Endothelial cell of umbilical vein (primary cell): Measurements from ENCODE around the gene UPK3A. TPM values are rescaled to one million over a fixed set of nuclear protein-coding genes. Genes with fewer than 3 reads are reported as not detected.

Experiments used
- BruUV-seq: library from RNA; stranded (reverse); fragments of 400-500 nt; replicated peaks from 2 replicates; lab custom pipeline; 2021; lab: Mats Ljungman, UMichigan
- CTCF ChIA-PET: fragments of 300-600, 350-600 bp; sonication (Branson Sonifier 250); formaldehyde crosslinking; loops from one replicate; lab custom pipeline; 2021; ENCODE audit warnings: antibody characterized with exemption, inconsistent platforms; lab: Charles Lee
- POLR2A ChIA-PET: fragments of 300-600, 350-600 bp; sonication (Branson Sonifier 250); formaldehyde crosslinking; loops from one replicate; lab custom pipeline; 2021; ENCODE audit warnings: antibody characterized with exemption, inconsistent platforms; lab: Charles Lee
- DNase-seq: peaks from one replicate; pipeline ENCODE4 v3.0.0-alpha.2; 2011; ENCODE audit warnings: low read depth, low spot score
- FAIRE-seq: peaks from 2 replicates; lab custom pipeline; 2011; peaks lifted over from hg19 to GRCh38; lab: Jason Lieb, UNC
- H2AFZ ChIP-seq: 2 replicates; pipeline ENCODE4 v1.6.0; 2012; ENCODE audit warnings: low read depth, low read length, control low read depth, inconsistent platforms
- H3K27ac ChIP-seq: 2 replicates; pipeline ENCODE4 v1.5.1; 2011; ENCODE audit warnings: low read depth, mild to moderate bottlenecking, control low read depth, low read length, moderate library complexity; ENCODE audit not compliant: insufficient read depth
- H3K27me3 ChIP-seq, 2 experiments: 2 replicates each; pipeline versions ENCODE4 v1.6.0 to v1.6.1; 2011; ENCODE audit warnings: low read length in 2 of 2, mixed read lengths in 1 of 2; ENCODE audit not compliant: control insufficient read depth in 2 of 2, insufficient read depth in 2 of 2
- H3K36me3 ChIP-seq, 2 experiments: 2 replicates in 1 of 2; 3 replicates in 1 of 2; pipeline ENCODE4 v1.5.1; 2011; ENCODE audit warnings: low read length in 2 of 2, mild to moderate bottlenecking in 1 of 2, moderate library complexity in 1 of 2; ENCODE audit not compliant: control insufficient read depth in 2 of 2, insufficient read depth in 2 of 2; ENCODE audit errors: extremely low read depth in 1 of 2
- H3K4me1 ChIP-seq: 3 replicates; pipeline ENCODE4 v1.5.1; 2011; ENCODE audit warnings: mild to moderate bottlenecking, low read length; ENCODE audit not compliant: control insufficient read depth, insufficient read depth; ENCODE audit errors: extremely low read depth
- H3K4me2 ChIP-seq: 2 replicates; pipeline ENCODE4 v1.6.1; 2011; ENCODE audit warnings: low read length, control low read depth, mixed read lengths; ENCODE audit not compliant: insufficient read depth
- H3K4me3 ChIP-seq, 3 experiments: fragments of 200-600 bp in 1 of 3; sonication (generic), shearing (Covaris generic) in 1 of 3; replicated peaks in 1 of 3; 2 replicates each; pipeline ENCODE4 v1.5.1; 2011 to 2016; ENCODE audit warnings: control low read depth in 3 of 3, low read length in 3 of 3, mild to moderate bottlenecking in 2 of 3, inconsistent platforms in 1 of 3, low read depth in 1 of 3, moderate library complexity in 1 of 3; ENCODE audit not compliant: insufficient read depth in 1 of 3
- H3K79me2 ChIP-seq: 2 replicates; pipeline ENCODE4 v1.6.0; 2012; ENCODE audit warnings: low read length, inconsistent platforms; ENCODE audit not compliant: control insufficient read depth, insufficient read depth
- H3K9ac ChIP-seq: replicated peaks from 2 replicates; pipeline ENCODE3; 2011; ENCODE audit warnings: low read length, control low read depth; ENCODE audit not compliant: insufficient read depth; ENCODE audit errors: extremely low read depth
- H3K9me1 ChIP-seq: replicated peaks from 3 replicates; pipeline ENCODE4 v1.6.0; 2011; ENCODE audit warnings: mild to moderate bottlenecking, low read length; ENCODE audit not compliant: control insufficient read depth, insufficient read depth; ENCODE audit errors: extremely low read depth
- H3K9me3 ChIP-seq: replicated peaks from 2 replicates; pipeline ENCODE4 v1.5.1; 2012; ENCODE audit warnings: low read length, inconsistent platforms; ENCODE audit not compliant: control insufficient read depth, insufficient read depth
- H4K20me1 ChIP-seq: replicated peaks from 2 replicates; pipeline ENCODE3; 2011; ENCODE audit warnings: mild to moderate bottlenecking, low read length; ENCODE audit not compliant: control insufficient read depth, insufficient read depth; ENCODE audit errors: extremely low read depth
- CTCF ChIP-seq, 2 donors: IDR thresholded peaks; 1 replicate in 1 of 2; 2 replicates in 1 of 2; pipeline ENCODE4 v1.5.1; 2011; ENCODE audit warnings: low read length in 2 of 2, mild to moderate bottlenecking in 2 of 2, moderate library complexity in 2 of 2, control low read depth in 1 of 2, inconsistent platforms in 1 of 2, low read depth in 1 of 2; ENCODE audit not compliant: insufficient read depth in 1 of 2; ENCODE audit errors: extremely low read depth in 1 of 2
- EZH2 ChIP-seq: IDR thresholded peaks from 2 replicates; pipeline ENCODE4 v1.6.1; 2012; ENCODE audit warnings: borderline replicate concordance, low read depth, mild to moderate bottlenecking, moderate library complexity, low read length, inconsistent platforms; ENCODE audit not compliant: severe bottlenecking
- FOS ChIP-seq: IDR thresholded peaks from 2 replicates; pipeline ENCODE4 v1.6.1; 2011; ENCODE audit warnings: mild to moderate bottlenecking, low read length, moderate library complexity, borderline replicate concordance; ENCODE audit not compliant: insufficient read depth
- GATA2 ChIP-seq: IDR thresholded peaks from 2 replicates; pipeline ENCODE4 v1.7.0; 2011; ENCODE audit warnings: low read depth, mild to moderate bottlenecking, moderate library complexity, mixed read lengths, low read length; ENCODE audit not compliant: insufficient read length, insufficient read depth
- JUN ChIP-seq: IDR thresholded peaks from 2 replicates; pipeline ENCODE4 v1.6.1; 2011; ENCODE audit warnings: borderline replicate concordance, low read depth; ENCODE audit not compliant: insufficient read length, insufficient read depth
- MAX ChIP-seq: IDR thresholded peaks from 2 replicates; pipeline ENCODE4 v1.6.1; 2011; ENCODE audit not compliant: insufficient read depth, insufficient read length
- MYC ChIP-seq: IDR thresholded peaks from one replicate; pipeline ENCODE4 v1.6.1; 2011; ENCODE audit warnings: mild to moderate bottlenecking, low read depth, low read length
- POLR2A ChIP-seq: IDR thresholded peaks from 2 replicates; pipeline ENCODE4 v1.6.1; 2012; ENCODE audit warnings: low read depth, mild to moderate bottlenecking, control low read depth, low read length
- POLR2AphosphoS5 ChIP-seq: IDR thresholded peaks from 2 replicates; pipeline ENCODE4 v1.6.1; 2012; ENCODE audit warnings: low read depth, mild to moderate bottlenecking, control low read depth, low read length, moderate library complexity; ENCODE audit not compliant: insufficient read depth
- dilution Hi-C: fragments of 300-500 bp; cut with MboI; formaldehyde crosslinking; loops from one replicate; pipeline ENCODE4 v1.15.0; 2019; ENCODE audit warnings: low sequenced_read_pairs; ENCODE audit not compliant: extremely low pct_ligation_motif_present
- intact Hi-C: fragments of 100-400 bp; cut with micrococcal nuclease; formaldehyde crosslinking; loops from one replicate; pipeline ENCODE4 v1.10.0; 2022
- polyA plus RNA-seq, 4 experiments: library from polyadenylated mRNA; depleted of rRNA in 3 of 4; stranded (reverse) in 3 of 4; unstranded in 1 of 4; fragments of >200 nt; gene quantifications; 2 replicates each; pipeline versions ENCODE4 v1.2.1 to v1.2.3, GENCODE V29; 2011 to 2012; ENCODE audit warnings: missing spikeins in 1 of 4
- total RNA-seq: library from RNA; stranded (reverse); gene quantifications from 2 replicates; pipeline ENCODE4 v1.2.3, GENCODE V29; 2021

UPK3A gene
- total and polyA plus RNA-seq, 2 donors (not counting 3 experiments of a cell fraction or from before 2014, with no cell fraction given) = not detected

GRCh38 chr22:45291931-45292290 lies 7.2 kb downstream of the UPK3A start:
- Histone ChIP-seq H3K4me2 (no peak overlapping the region), H2AFZ (no peak overlapping the region), H3K9ac (no peak overlapping the region), H3K79me2 (no peaks in the 10 kb centered on the region), H3K9me1 (no peaks in the 10 kb centered on the region), H3K4me3 (no peak overlapping the region), H3K4me1 (no peaks in the 10 kb centered on the region), H4K20me1 (no peaks in the 10 kb centered on the region), H3K9me3 (no peaks in the 10 kb centered on the region), H3K27me3 (peaks cover 0 to 2% of the 10 kb centered on the region in 2 experiments), H3K36me3 (no peaks in the 10 kb centered on the region), H3K27ac (no peak overlapping the region)
- no peak for FAIRE-seq
- intact Hi-C loops = no loop called here
- ChIA-PET POLR2A (no interaction called here), CTCF (no interaction called here)
- TF ChIP-seq FOS (no peak), POLR2A (no peak), JUN (no peak), CTCF (IDR thresholded peaks at IDR 0.05; ENCODE audit: extremely low read depth in 1 of 2, insufficient read depth in 1 of 2, low read depth in 1 of 2, low read length in 2 of 2) (no peak), MYC (no peak), EZH2 (no peak), GATA2 (no peak), MAX (no peak), POLR2AphosphoS5 (no peak)
- no peak for DNase-seq
- no TSS peak for BruUV-seq
- dilution Hi-C loops = no loop called here
